ENCODE measurements around the gene SPEN.

SPEN gene

GRCh38 chr1:15989776-15990175 lies 142.3 kb downstream of the SPEN start:
- no peak for DNase-seq (ENCODE audit: low read depth)
